ENCODE measurements around the gene FSD2. TPM values are rescaled to one million over a fixed set of nuclear protein-coding genes. Genes with fewer than 3 reads are reported as not detected.

Gene FSD2, protein sequence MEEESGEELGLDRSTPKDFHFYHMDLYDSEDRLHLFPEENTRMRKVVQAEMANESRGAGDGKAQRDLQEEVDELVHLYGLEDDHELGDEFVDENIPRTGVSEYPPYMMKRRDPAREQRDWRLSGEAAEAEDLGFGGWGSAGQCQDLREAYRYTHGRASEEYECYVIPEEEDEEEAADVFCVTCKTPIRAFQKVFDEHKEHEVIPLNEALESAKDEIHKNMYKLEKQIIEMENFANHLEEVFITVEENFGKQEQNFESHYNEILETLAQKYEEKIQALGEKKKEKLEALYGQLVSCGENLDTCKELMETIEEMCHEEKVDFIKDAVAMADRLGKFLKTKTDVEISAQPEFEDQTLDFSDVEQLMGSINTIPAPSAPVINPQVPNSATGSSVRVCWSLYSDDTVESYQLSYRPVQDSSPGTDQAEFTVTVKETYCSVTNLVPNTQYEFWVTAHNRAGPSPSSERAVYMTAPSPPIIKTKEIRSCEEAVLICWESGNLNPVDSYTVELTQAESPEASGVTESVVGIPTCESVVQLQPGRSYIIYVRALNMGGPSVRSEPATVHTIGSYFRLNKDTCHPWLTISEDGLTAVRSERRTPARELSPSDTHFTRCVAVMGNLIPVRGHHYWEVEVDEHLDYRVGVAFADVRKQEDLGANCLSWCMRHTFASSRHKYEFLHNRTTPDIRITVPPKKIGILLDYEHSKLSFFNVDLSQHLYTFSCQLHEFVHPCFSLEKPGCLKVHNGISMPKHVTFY
- total RNA-seq: not detected

DNA sequence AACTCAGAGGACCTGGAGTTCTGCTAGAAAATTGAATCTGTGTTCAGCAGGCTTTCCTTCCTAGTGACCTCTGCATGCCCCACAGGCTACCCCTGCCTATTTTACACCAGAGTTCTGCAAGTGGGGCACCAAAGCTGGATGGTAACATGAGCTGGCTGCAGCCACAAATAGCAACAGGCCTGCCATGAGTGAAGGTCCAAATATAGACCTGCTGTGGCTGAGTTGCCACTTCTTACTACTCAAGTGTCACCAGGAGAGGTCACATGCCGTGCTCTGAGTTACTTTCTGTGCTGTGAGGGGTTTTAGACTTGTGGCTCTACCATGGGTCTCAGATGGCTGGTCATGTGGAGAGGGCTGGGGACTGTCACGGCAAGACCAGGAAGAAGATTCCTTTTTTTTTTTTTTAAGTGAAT is at the start of gene FSD2:
Gene FSD2 (minus strand): TSS at position 76 of the 413 bp plus-strand sequence. CDS start 18,679 bp downstream, outside the sequence.
- intact Hi-C loops (cut with DNase I): no loop called here
- H3K4me3 ChIP-seq: no peak within 1 kb of the TSS
- TF ChIP-seq, protein P1, sequence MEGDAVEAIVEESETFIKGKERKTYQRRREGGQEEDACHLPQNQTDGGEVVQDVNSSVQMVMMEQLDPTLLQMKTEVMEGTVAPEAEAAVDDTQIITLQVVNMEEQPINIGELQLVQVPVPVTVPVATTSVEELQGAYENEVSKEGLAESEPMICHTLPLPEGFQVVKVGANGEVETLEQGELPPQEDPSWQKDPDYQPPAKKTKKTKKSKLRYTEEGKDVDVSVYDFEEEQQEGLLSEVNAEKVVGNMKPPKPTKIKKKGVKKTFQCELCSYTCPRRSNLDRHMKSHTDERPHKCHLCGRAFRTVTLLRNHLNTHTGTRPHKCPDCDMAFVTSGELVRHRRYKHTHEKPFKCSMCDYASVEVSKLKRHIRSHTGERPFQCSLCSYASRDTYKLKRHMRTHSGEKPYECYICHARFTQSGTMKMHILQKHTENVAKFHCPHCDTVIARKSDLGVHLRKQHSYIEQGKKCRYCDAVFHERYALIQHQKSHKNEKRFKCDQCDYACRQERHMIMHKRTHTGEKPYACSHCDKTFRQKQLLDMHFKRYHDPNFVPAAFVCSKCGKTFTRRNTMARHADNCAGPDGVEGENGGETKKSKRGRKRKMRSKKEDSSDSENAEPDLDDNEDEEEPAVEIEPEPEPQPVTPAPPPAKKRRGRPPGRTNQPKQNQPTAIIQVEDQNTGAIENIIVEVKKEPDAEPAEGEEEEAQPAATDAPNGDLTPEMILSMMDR (IDR thresholded peaks at IDR 0.05): no peak
- no peak for DNase-seq (ENCODE audit: extremely low spot score in 2 of 2)
- no peaks in the 10 kb centered on the region for H3K27me3 ChIP-seq
- no peaks in the 10 kb centered on the region for H3K9me3 ChIP-seq
- no peaks in the 10 kb centered on the region for H3K36me3 ChIP-seq
- H3K4me1 ChIP-seq: peaks cover 7% of the 10 kb centered on the region
- no peak within 1 kb of the TSS for H3K27ac ChIP-seq

DNA sequence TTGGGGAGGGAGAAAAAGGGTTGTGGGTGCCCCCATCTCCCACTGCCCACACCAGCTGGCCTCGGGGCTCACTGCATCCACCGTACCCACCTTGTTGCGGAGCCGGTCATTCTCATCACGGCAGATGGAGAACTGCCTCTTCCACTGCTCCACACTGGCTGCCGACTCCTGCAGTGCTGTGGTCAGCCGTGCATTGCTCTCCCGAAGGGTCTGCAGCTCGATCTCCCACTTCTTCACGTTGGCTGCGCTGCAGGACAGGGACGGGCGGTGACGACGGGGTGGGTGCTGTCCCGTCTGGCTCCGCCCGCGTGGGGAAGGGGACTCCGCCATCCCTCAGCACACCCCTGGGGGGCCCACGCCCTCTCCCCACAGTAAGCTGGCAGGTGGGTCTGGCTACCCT is 48.7 kb upstream of the FSD2 start:
- no peaks in the 10 kb centered on the region for H3K9me3 ChIP-seq
- no peak for DNase-seq (ENCODE audit: extremely low spot score in 2 of 2)
- TF ChIP-seq, protein P1 (IDR thresholded peaks at IDR 0.05): no peak
- TF ChIP-seq POLR2AphosphoS5 (IDR thresholded peaks at IDR 0.05; ENCODE audit: insufficient read depth in 1 of 2, low read depth in 1 of 2) (no peak), POLR2A (IDR thresholded peaks at IDR 0.05) (no peak)
- H3K4me1 ChIP-seq: no peaks in the 10 kb centered on the region
- no peaks in the 10 kb centered on the region for H3K36me3 ChIP-seq
- no peak overlapping the region for H3K27ac ChIP-seq
- H3K4me3 ChIP-seq: no peak overlapping the region
- intact Hi-C loops (cut with DNase I): no loop called here
- no peaks in the 10 kb centered on the region for H3K27me3 ChIP-seq

DNA sequence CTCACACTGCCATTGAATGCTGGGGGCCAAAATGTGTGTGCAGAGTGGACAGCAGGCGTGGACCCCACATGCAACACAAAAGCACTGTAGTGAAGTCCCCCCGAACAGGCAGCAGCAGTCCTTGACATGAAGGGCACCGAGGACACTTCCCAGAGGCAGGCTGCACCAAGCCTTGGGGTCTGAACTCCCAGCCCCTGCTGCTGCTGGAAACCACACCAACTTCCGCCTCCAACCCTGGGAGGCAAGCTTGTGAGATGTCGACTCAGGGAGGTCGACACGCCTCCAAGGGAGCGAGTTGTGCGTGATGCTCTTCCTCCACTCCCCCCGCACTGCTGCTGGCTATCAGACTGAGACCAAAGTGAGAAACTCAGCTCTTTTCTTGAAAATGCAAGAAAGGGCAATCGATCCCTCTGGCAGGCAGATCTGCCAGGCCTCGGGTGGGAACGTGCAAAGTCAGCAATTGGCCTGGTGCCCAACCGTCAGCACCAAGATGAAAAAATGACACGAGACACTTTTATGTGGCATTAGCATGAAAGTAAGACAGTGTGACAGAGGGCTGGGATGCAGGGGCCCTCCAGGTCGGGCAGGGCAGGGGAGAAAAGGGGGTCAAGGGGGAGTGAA is 47.2 kb upstream of the FSD2 start:
- no peaks in the 10 kb centered on the region for H3K36me3 ChIP-seq
- no peaks in the 10 kb centered on the region for H3K9me3 ChIP-seq
- no peak overlapping the region for H3K27ac ChIP-seq
- no peak overlapping the region for H3K4me3 ChIP-seq
- no peak for DNase-seq (ENCODE audit: extremely low spot score in 2 of 2)
- no peaks in the 10 kb centered on the region for H3K27me3 ChIP-seq
- H3K4me1 ChIP-seq: no peaks in the 10 kb centered on the region
- TF ChIP-seq POLR2AphosphoS5 (IDR thresholded peaks at IDR 0.05; ENCODE audit: insufficient read depth in 1 of 2, low read depth in 1 of 2): no peak
- intact Hi-C loops (cut with DNase I): no loop called here

DNA sequence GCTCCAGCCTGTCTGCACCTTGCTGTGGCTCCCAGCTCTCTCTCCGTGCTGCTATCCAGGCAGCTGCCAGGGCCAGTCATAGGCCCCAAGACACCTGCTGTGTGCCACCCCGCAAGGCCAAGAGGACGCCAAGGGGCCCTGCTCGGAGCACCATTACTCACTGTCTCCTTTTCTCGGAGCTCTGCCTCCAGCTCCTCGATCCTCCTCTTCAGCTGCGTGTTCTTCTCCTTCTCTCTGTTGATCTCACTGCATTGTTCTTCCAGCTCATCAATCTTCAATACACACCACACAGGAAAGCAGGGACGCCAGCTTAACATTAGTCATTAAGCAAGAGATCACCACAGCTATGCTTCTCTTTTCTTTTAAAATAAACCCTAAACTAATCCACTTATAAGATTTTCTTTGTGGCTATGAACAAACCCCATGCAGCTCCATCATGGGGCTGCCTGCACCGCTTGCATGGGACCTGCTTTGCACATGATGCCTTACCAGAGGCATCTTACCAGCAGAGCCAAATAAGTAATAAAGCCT is 46.2 kb upstream of the FSD2 start:
- TF ChIP-seq, protein P1 (IDR thresholded peaks at IDR 0.05): no peak
- no peak for TF ChIP-seq POLR2AphosphoS5 (IDR thresholded peaks at IDR 0.05; ENCODE audit: insufficient read depth in 1 of 2, low read depth in 1 of 2)
- no peak for TF ChIP-seq POLR2A (IDR thresholded peaks at IDR 0.05)
- Histone ChIP-seq H3K4me1 (no peaks in the 10 kb centered on the region), H3K36me3 (no peaks in the 10 kb centered on the region), H3K9me3 (no peaks in the 10 kb centered on the region), H3K27ac (no peak overlapping the region), H3K4me3 (no peak overlapping the region), H3K27me3 (no peaks in the 10 kb centered on the region)
- no peak for DNase-seq (ENCODE audit: extremely low spot score in 2 of 2)
- intact Hi-C loops (cut with DNase I): no loop called here

DNA sequence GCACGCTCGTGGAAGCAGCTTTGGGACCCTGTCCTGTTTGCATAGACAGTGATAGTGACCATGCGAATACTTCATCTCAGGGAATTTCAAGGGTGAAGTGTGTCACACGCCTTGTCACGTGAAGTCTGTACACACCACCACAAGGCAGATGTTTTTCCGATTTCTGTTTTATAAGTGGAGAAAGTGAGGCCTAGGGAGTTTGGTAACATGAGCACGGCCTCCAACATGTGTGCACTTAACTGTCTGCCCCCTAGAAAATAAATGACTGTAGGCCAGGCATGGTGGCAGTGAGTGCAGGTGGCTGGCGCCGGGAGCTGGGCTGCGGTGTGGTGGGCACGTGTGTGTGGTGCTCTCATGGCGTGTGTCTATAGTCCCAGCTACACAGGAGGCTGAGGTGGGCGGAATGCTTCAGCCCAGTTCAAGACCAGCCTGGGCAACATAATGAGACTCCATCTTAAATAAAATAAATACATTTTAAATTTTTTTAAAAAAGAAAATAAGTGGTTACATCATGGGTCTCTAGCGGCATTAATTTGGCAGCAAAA is 45.5 kb upstream of the FSD2 start:
- no peaks in the 10 kb centered on the region for H3K36me3 ChIP-seq
- no peaks in the 10 kb centered on the region for H3K27me3 ChIP-seq
- no peaks in the 10 kb centered on the region for H3K4me1 ChIP-seq
- H3K27ac ChIP-seq: no peak overlapping the region
- H3K4me3 ChIP-seq: no peak overlapping the region
- no peak for DNase-seq (ENCODE audit: extremely low spot score in 2 of 2)
- intact Hi-C loops (cut with DNase I): no loop called here
- no peaks in the 10 kb centered on the region for H3K9me3 ChIP-seq
- TF ChIP-seq POLR2AphosphoS5 (IDR thresholded peaks at IDR 0.05; ENCODE audit: insufficient read depth in 1 of 2, low read depth in 1 of 2) (no peak), POLR2A (IDR thresholded peaks at IDR 0.05) (no peak)
- TF ChIP-seq, protein P1 (IDR thresholded peaks at IDR 0.05): no peak

Measured in vagina (tissue), 2 donors.